AG04449 (cell line): Measurements from ENCODE around the gene MPC1.

Source experiments
- CTCF ChIA-PET: fragments of 350-600 bp; formaldehyde crosslinking; extraction: SDS; loops from one replicate; lab custom pipeline; 2021; ENCODE audit warnings: antibody characterized with exemption; lab: Yijun Ruan, JAX
- POLR2A ChIA-PET: fragments of 400-600, 350-600 bp; formaldehyde crosslinking; extraction: SDS; loops from one replicate; lab custom pipeline; 2020; ENCODE audit warnings: antibody characterized with exemption, inconsistent platforms; lab: Yijun Ruan, JAX
- DNase-seq: peaks from one replicate; pipeline ENCODE4 v3.0.0-alpha.2; 2010; ENCODE audit warnings: low read depth, low spot score
- H3K4me3 ChIP-seq: 2 replicates; pipeline ENCODE4 v1.5.1; 2011; ENCODE audit warnings: low read depth, mild to moderate bottlenecking, control low read depth, low read length
- TF ChIP-seq, protein P1 (sequence below): IDR thresholded peaks from one replicate; pipeline ENCODE4 v1.5.1; 2011; ENCODE audit warnings: mild to moderate bottlenecking, moderate library complexity, low read length, control low read depth, inconsistent platforms; ENCODE audit not compliant: insufficient read depth; ENCODE audit errors: missing control alignments

Gene MPC1

GRCh38 chr6:166315436-166315835 lies 67.3 kb downstream of the MPC1 start:
- DNase-seq: no peak
- CTCF ChIA-PET: no interaction called here
- POLR2A ChIA-PET: no interaction called here

More at GRCh38 chr6:166315436-166315835, 67.3 kb downstream of the MPC1 start:
- no peak overlapping the region for H3K4me3 ChIP-seq
- TF ChIP-seq, protein P1, sequence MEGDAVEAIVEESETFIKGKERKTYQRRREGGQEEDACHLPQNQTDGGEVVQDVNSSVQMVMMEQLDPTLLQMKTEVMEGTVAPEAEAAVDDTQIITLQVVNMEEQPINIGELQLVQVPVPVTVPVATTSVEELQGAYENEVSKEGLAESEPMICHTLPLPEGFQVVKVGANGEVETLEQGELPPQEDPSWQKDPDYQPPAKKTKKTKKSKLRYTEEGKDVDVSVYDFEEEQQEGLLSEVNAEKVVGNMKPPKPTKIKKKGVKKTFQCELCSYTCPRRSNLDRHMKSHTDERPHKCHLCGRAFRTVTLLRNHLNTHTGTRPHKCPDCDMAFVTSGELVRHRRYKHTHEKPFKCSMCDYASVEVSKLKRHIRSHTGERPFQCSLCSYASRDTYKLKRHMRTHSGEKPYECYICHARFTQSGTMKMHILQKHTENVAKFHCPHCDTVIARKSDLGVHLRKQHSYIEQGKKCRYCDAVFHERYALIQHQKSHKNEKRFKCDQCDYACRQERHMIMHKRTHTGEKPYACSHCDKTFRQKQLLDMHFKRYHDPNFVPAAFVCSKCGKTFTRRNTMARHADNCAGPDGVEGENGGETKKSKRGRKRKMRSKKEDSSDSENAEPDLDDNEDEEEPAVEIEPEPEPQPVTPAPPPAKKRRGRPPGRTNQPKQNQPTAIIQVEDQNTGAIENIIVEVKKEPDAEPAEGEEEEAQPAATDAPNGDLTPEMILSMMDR: no peak
